ACHN (cell line): ENCODE data around the gene RGS14.

Experiments used
- DNase-seq: peaks from one replicate; pipeline ENCODE4 v3.0.0-alpha.2; 2015
- in situ Hi-C: cut with HindIII; loops from 2 replicates; pipeline ENCODE4 v1.10.0; 2017; ENCODE audit warnings: low sequenced_read_pairs, low pct_ligation_motif_present, low pct_unique_long_range_greater_than_20kb

RGS14 gene

DNA sequence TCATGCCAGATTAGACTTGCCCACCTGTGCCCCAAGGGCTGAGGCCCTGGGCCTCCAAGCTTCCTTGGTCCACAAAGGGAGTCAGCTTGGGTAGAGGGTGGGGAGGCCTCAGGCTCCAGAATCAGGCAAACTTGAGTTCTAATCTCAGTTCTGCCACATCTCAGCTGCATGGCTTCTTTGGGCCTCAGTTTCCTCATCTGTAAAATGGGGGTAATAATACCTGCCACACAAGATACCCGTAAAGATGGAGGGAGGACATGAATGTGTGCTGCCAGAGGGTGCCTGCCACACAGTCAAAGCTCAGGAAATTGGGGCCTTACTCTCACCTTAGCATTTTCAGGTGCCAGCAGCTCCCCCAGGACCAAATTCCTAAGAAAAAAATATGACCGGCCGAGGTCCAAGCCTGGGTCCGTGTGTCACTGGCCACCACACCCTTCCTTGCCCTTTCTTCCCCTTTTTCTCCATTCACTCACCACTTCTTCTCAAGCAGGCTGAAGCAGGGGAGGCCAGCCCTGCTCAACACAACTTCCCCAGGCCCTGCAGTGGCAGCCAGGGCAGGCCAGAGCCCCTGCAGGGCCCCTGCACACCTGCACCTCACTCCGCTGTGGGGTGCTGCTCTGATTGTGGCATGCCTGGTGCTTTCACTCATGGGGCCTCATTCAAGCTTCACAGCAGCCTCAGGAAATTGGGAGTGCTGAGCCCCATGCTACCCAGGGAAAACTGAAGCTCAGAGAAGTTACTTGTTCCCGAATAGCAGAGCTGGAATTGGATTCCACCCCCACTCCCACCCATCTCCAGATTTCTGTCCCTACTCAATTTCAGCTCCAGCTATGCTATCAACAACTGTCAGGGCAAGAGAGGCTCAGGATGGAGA lies 3.9 kb downstream of the RGS14 start:
- DNase-seq, result no peak
- in situ Hi-C loops, result no loop called here

DNA sequence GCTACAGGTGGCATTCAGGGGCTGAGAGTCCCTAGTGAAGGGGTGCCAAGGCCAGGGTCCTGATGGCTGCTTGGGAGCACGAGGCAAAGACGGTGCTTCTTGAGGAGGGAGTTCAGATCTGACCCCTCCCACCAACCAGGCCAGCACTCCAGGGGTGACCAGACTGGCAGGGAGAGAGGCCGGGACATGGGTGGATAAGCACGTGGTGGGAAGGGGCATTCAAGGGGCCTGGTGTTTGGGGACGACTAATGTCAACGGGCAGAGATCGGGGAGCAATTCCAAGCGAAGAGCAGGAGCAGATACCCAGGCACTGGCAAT lies 4.5 kb downstream of the RGS14 start:
- DNase-seq, result no peak
- in situ Hi-C loops, result no loop called here

DNA sequence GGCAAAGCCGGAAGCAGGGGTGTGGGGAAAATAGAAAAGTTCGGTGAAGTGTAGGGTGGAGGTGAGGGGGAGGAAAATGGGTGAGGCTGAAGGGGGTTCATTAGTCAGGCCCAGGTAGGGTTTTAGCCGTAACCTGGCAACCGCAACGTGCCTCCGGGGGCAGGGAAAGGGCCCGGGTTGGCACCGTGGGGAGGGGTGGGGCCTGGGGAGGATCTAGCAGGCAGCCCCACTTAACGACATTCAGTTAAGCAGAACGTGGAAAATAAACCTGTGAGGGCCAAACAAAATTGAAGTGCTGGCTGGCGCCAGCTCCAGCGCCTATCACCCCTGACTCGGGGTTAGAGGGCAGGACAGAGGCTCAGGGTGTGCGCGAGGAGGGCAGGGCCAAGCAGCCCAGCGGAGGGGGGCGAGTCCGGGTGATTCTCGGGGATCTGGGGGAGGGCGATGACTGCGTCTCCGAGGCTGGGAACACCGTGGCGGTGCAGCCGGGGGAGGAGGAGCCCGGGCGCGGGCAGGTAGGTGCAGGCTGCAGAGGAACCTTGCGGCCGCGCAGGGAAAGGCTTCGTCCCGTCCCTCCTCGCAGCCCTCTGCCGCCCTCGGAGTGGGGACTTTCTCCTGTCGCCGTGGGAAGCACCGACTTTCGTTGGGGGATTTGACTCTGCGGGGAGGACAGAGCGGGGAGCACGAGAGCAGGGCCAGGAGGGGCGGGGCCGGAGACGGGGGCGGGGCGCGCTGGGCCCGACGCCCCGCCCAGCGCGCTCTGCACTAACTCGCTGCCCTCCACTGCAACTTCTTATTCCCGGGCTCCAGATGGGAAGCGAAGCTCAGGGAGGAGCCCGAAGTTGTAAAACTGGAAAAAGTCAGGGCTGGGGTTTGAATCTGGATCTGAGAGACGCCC lies 5.1 kb downstream of the RGS14 start:
- in situ Hi-C loops, result no loop called here
- DNase-seq, result peak; percentile 59

DNA sequence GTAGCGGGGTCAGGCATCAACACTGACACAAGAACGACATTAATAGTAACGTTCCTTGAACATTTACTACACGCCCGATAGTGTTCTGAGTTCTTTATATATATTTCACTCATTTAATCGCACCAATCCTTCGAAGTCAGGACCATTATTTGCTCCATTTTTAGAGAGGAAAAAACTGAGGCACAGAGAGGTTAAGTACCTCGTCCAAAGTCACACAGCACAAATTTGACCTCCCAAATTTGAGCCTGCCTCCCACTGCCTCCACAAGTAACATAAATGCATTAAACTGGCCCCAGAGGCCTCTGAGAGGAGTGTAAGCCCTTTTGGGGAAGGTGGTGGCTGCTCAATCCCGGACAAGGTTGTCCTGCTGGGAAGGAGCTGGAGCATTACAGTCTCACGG lies 5.8 kb downstream of the RGS14 start:
- DNase-seq, result no peak
- in situ Hi-C loops, result no loop called here

DNA sequence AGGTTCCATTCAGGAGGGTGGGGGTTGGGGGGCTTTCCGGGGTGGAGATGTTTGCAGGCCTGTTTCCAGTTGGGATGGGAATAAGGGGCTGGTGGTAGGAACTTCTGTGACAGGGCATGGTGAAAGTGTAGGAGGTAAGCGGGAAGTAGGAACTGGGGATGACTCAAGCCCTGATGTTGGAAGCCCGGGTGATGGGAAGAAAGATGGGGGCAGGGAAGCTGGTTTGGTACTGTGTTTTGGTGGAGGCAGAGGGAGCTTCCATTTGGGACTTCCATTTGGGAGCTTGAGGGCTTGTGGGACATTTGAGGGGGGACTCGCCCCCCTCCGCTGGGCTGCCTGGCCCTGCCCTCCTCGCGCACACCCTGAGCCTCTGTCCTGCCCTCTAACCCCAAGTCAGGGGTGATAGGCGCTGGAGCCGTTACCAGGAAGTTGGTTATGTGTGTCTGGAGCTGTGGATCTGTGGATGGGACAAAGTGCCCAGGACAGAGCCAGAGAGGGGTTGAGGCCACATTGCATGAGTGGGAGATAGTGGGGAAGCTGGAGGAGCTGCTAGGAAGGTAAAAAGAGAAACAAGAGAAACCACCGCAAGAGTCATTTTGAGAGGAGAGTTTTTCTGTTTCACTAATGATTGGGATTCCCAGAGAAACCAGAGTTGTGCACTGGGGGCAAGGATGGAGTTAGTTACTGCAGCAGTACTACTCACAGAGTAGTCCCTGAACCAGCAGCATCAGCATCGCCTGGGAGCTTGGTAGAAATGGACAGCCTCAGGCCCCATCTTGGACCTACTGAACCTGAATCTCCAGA lies 6.6 kb downstream of the RGS14 start:
- DNase-seq, result no peak
- in situ Hi-C loops, result no loop called here

DNA sequence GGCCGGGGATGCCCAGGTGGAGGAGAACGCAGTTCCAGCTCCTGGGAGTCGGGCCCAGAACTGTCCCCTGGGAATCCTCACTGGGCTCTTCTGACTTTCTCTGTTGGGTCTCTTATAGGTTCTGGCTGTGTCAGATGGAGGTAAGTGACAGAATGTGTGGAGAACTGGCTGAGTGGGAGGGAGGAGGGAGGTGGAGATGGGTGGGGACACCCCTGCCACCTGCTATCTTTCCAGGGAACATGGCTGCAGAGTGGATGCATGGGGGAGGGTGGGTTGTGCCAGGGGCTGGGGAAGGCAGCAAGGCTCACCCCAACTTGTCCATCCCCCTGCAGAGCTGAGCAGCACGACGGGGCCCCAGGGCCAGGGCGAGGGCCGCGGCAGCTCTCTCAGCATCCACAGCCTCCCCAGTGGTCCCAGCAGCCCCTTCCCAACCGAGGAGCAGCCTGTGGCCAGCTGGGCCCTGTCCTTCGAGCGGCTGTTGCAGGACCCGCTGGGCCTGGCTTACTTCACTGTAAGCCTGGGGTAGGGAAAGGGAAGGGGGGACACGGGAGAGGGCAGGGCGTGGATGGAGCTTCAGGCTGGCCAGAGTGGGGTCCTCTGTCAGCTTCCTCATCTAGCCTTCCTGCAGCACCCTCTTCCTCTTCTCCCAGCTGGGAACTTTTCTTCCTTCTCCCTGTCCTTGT lies 8.3 kb downstream of the RGS14 start:
- in situ Hi-C loops, result no loop called here
- no peak for DNase-seq

DNA sequence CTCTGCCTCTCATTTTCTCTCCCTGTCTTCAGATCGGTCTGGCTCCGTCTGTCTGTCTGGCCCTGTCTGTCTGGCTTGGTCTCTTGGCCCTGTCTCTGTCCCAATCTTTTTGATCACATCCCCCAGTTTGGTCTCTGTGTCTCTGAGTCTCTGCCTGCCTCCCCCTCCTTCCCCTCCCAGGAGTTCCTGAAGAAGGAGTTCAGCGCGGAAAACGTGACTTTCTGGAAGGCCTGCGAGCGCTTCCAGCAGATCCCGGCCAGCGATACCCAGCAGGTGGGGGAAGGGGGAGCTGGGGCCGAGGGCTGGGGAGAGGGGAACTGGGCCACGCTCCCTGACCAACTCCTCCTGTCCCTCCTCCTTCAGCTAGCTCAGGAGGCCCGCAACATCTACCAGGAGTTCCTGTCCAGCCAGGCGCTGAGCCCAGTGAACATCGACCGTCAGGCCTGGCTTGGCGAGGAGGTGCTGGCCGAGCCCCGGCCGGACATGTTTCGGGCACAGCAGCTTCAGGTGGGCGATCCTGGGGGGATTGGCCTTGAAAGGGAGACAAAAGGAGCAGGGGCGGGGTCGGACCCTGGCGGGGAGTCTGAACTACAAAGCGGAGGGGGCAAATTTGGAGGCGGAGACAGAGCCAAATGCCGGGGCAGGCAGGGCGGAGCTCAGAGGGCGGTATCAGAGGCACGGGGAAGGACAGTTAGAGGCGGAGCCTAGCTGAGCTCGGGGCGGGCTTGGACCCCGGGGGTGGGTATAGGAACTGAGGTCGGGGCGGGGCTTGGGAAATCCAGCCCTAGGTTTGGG lies 9.0 kb downstream of the RGS14 start:
- in situ Hi-C loops, result no loop called here
- peak; percentile 89 for DNase-seq

DNA sequence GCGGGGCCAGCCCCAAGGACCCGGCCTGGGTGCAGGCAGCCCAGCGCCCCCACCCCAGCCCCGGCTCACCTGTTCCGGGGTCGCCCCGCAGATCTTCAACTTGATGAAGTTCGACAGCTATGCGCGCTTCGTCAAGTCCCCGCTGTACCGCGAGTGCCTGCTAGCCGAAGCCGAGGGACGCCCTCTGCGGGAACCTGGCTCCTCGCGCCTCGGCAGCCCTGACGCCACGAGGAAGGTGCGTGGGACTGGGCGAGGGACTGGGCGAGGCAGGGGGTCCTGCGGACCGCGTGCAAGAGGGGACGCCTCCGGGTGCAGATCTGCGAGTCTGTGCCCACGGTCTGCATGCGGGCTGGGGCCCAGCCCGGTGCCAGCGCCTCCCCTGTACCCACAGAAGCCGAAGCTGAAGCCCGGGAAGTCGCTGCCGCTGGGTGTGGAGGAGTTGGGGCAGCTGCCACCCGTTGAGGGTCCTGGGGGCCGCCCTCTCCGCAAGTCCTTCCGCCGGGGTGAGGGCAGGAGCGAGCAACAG lies 9.7 kb downstream of the RGS14 start:
- DNase-seq, result no peak
- in situ Hi-C loops, result no loop called here

DNA sequence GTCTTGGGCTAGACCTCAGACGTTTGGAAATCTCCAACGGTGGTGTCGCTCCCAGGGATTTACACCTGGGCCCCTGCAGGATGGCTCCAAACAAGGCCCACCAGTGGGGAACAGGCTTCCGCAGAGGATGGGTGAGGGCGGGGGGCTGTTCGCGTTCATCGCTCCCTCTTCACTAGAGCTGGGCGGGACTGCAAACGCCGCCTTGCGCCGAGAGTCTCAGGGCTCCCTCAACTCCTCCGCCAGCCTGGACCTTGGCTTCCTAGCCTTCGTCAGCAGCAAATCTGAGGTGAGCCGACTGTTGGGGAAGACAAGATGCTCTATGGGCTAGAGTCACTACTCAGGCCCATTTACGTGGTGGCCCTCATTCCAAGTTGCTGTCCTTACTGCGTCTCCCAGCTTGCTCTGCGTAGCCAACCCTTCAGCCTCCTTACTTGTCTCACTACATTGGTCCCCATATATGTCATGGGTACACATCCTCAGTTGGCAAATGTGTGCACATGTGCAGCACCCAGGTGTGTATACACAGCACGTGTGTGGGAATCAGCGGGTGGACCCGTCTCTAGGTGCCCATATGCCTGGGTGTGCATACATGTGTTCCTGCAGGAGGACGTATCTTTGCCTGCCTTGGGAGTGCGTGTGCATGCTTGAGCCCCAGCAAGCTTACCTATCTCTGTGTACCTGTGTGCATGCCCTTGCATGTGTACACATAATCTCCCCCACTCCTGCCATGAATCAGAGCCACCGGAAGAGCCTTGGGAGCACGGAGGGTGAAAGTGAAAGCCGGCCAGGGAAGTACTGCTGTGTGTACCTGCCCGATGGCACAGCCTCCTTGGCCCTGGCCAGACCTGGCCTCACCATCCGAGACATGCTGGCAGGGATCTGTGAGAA lies 10.5 kb downstream of the RGS14 start:
- no peak for DNase-seq
- in situ Hi-C loops, result no loop called here

DNA sequence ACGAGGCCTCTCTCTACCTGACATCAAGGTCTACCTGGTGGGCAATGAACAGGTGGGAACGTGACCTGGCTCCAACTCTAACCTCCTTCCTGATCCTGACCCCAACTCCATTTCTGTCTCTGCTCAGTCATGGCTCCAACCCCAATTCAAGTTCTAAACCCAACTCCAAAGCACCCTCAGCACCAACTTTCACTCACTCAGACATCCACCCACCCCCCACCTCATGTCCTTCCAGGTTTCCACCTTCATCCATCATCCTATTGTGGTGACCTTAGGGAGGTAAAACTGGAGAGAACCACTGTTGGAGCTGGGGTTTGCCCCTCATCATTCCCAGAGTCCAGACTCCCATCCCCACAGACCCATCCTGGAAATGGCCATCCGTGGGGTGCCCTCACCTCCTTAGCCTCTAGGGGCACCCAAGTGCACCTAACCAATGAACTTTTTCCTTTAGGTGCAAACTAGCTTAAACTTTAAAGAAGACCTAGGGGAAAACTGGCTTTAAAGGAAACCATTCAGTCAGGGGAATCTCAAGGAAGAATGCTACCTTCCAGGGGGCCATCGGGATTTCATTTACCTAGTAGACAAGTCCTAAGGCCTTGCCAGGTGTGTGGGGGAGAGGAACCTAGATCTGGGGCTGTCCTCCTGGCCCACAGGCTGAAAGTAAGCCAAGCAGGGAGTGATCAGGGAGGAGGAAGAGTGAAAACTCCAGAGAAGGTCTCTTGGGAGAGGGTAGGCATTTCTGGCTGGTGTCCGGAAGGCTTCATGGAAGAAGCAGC lies 11.3 kb downstream of the RGS14 start:
- DNase-seq, result peak; percentile 60
- in situ Hi-C loops, result no loop called here

DNA sequence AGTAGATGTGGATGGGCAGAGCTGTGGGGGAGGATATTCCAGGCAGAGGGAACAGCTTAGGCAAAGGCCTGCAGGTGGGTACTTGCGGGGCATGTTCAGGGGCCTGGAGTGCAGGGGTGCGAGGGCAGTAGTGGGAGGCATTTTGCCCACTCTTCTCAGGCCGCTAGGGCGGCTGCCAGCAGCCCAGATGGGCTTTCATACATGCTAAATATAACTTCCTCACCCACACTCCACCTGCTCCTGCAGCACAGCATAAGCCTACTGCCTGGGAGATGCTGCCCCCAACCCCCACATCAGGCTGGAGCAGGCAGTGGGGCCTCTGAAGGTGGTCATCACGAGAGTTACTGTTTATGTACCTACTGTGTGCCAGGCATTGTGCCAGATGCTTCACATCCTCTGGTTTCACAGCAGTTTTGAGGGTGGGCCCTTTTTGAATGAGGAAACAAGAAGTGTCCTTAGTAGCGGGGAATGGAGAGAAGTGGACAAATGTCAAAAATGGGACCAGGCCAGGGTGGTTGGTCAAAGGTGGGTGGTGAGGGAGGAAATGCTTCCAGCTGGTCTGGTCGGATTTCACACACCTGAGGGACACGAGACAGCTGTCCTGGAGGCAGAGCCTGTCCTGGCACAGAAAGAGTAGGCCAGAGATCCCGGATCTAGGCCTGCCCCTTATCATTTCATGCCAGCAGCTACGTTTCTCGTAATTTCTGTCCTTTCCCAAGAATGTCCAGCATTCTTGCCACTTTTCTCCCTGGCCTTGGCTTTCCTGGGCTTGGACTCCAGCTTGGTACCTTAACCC lies 12.1 kb downstream of the RGS14 start:
- in situ Hi-C loops, result no loop called here
- no peak for DNase-seq

DNA sequence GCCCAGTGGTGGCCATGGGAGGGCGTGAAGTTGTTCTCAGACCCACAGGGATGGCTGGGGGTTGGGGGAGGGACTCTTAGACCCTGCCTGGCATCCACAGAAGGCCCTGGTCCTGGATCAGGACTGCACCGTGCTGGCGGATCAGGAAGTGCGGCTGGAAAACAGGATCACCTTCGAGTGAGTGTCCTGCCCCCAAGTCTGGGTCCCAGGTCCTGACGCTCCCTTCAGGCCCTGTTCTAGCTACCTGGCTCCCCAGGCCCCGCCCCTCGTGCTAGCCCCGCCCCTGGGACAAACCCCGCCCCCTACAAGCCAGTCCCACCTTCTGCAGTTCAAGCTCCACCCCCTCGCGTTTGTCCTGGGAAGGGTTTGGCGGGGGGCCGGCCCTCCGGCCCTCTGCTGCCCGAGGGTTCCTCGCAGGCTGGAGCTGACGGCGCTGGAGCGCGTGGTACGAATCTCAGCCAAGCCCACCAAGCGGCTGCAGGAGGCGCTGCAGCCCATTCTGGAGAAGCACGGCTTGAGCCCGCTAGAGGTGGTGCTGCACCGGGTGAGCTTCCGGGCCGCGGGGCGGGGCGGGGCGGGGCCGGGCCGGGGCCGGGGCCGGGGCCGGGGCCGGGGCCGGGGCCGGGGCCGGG lies 12.9 kb downstream of the RGS14 start:
- DNase-seq, result peak; percentile 94

DNA sequence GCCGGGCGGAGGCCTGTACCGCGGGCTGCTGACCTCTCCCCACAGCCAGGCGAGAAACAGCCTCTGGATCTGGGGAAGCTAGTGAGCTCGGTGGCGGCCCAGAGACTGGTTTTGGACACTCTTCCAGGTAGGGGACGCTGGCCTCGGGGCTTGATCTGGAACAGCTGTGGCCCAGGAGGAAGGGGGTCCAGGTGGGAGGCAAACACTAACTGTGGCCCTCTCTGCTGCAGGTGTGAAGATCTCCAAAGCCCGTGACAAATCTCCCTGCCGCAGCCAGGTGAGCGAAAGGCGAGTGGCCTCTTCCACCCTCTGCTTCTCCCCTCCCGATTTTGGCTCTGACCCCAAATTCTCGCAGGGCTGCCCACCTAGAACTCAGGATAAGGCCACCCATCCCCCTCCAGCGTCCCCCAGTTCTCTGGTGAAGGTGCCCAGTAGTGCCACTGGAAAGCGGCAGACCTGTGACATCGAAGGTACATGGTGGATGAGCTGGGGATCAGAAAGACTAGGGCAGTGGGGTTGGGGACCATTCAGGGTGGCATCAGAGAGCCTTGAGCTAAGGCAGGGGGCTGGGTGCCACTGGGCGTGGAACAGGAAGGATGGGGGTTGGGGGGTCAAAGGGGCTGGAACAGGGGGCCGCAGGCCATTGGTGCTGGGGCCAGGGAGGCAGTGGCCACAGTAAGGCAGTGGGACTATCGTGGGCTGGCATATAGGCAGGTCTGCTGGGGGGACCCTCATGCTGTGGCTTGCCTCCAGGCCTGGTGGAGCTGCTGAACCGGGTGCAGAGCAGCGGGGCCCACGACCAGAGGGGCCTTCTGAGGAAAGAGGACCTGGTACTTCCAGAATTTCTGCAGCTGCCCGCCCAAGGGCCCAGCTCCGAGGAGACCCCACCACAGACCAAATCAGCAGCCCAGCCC lies 13.7 kb downstream of the RGS14 start:
- in situ Hi-C loops, result no loop called here
- no peak for DNase-seq

More for the DNA sequence above, 12.9 kb downstream of the RGS14 start:
- in situ Hi-C loops, result no loop called here
